ENCODE results near the gene KRTAP27-1.

DNA sequence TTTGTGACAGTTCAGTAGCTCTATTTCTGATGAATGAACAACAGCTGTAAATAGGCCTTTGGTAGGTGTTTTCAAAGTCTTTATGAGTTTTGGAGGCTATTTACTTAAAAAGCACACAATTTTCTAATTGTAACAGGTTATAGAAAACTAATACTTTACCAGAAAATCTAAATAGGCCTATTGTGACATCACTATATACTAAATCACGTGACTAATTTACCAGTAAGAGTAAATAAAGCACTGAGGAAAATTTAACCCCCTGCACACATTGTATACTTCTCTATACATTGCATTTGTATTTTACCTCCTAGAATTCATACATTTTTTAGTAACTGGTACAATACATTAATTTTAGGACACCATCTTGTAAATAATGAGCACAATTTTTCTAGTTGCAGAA lies 32.4 kb downstream of the KRTAP27-1 start:
- no peak for TF ChIP-seq POLR2AphosphoS5 (IDR thresholded peaks at IDR 0.05)
- TF ChIP-seq POLR2A (IDR thresholded peaks at IDR 0.05) = no peak
- TF ChIP-seq, protein P1, sequence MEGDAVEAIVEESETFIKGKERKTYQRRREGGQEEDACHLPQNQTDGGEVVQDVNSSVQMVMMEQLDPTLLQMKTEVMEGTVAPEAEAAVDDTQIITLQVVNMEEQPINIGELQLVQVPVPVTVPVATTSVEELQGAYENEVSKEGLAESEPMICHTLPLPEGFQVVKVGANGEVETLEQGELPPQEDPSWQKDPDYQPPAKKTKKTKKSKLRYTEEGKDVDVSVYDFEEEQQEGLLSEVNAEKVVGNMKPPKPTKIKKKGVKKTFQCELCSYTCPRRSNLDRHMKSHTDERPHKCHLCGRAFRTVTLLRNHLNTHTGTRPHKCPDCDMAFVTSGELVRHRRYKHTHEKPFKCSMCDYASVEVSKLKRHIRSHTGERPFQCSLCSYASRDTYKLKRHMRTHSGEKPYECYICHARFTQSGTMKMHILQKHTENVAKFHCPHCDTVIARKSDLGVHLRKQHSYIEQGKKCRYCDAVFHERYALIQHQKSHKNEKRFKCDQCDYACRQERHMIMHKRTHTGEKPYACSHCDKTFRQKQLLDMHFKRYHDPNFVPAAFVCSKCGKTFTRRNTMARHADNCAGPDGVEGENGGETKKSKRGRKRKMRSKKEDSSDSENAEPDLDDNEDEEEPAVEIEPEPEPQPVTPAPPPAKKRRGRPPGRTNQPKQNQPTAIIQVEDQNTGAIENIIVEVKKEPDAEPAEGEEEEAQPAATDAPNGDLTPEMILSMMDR (IDR thresholded peaks at IDR 0.05) = no peak
